ENCODE measurements around the gene GPX3. TPM values are rescaled to one million over a fixed set of nuclear protein-coding genes. Genes with fewer than 3 reads are reported as not detected.

The GPX3 gene
- 4,437 TPM for total RNA-seq
- long read RNA-seq, transcript GPX3-202 (4 exons, 612 nt): minor isoform, 35 of 12,466 reads
- long read RNA-seq, transcript GPX3-201 (5 exons, 1,636 nt): major isoform, 11,271 of 12,466 reads
- long read RNA-seq, transcript GPX3-209 (6 exons, 1,478 nt): minor isoform, 534 of 12,466 reads
- long read RNA-seq, partial matches to known transcripts: 218 of 12,466 reads
- long read RNA-seq, other reads (novel, unspliced or antisense): 407 of 12,466 reads

- peak; percentile 97 for DNase-seq (ENCODE audit: low spot score)
Observed at GRCh38 chr5:151020304-151021110, at the start of gene GPX3. Gene GPX3, plus strand, starts transcription at chr5:151020591. Its CDS starts 64 bp downstream, at chr5:151020655.

GRCh38 chr5:150978590-150978989 is 41.8 kb upstream of the GPX3 start:
- DNase-seq (ENCODE audit: low spot score): no peak

- DNase-seq (ENCODE audit: low spot score): no peak
Observed at GRCh38 chr5:150987746-150988145, 32.6 kb upstream of the GPX3 start.

- no peak for DNase-seq (ENCODE audit: low spot score)
Observed at GRCh38 chr5:150989695-150990094, 30.7 kb upstream of the GPX3 start.

GRCh38 chr5:150992705-150993104 is 27.7 kb upstream of the GPX3 start:
- no peak for DNase-seq (ENCODE audit: low spot score)

GRCh38 chr5:150993422-150993821 is 27.0 kb upstream of the GPX3 start:
- no peak for DNase-seq (ENCODE audit: low spot score)

GRCh38 chr5:150993826-150994412 is 26.5 kb upstream of the GPX3 start:
- no peak for DNase-seq (ENCODE audit: low spot score)

GRCh38 chr5:150999704-151000442 is 20.5 kb upstream of the GPX3 start:
- no peak for DNase-seq (ENCODE audit: low spot score)

GRCh38 chr5:151001436-151001835 is 19.0 kb upstream of the GPX3 start:
- DNase-seq (ENCODE audit: low spot score): no peak

- no peak for DNase-seq (ENCODE audit: low spot score)
Observed at GRCh38 chr5:151002250-151002649, 18.1 kb upstream of the GPX3 start.

GRCh38 chr5:151002681-151003502 is 17.5 kb upstream of the GPX3 start:
- no peak for DNase-seq (ENCODE audit: low spot score)

- DNase-seq (ENCODE audit: low spot score): no peak
Observed at GRCh38 chr5:151003503-151003860, 16.9 kb upstream of the GPX3 start.

GRCh38 chr5:151004499-151004898 is 15.9 kb upstream of the GPX3 start:
- DNase-seq (ENCODE audit: low spot score): no peak

- no peak for DNase-seq (ENCODE audit: low spot score)
Observed at GRCh38 chr5:151005187-151005949, 15.0 kb upstream of the GPX3 start.

- DNase-seq (ENCODE audit: low spot score): no peak
Observed at GRCh38 chr5:151005950-151006576, 14.3 kb upstream of the GPX3 start.

GRCh38 chr5:151006704-151007334 is 13.6 kb upstream of the GPX3 start:
- DNase-seq (ENCODE audit: low spot score): no peak

- no peak for DNase-seq (ENCODE audit: low spot score)
Observed at GRCh38 chr5:151007430-151008209, 12.8 kb upstream of the GPX3 start.

- DNase-seq (ENCODE audit: low spot score): no peak
Observed at GRCh38 chr5:151008210-151008491, 12.2 kb upstream of the GPX3 start.

GRCh38 chr5:151008906-151009305 is 11.5 kb upstream of the GPX3 start:
- DNase-seq (ENCODE audit: low spot score): no peak

Data from mesenteric fat pad (tissue), 1 donor.